Fibroblast of skin of back (primary cell): ENCODE results near the gene PRRC2A. TPM values are rescaled to one million over a fixed set of nuclear protein-coding genes. Genes with fewer than 3 reads are reported as not detected.

Experiments used
- DNase-seq: peaks from one replicate; pipeline ENCODE4 v3.0.0-alpha.2; 2013
- polyA plus RNA-seq, 2 experiments: library from polyadenylated mRNA; unstranded; fragments of 120-200 nt; gene quantifications; one replicate each; pipeline ENCODE4 v1.2.1, GENCODE V29; 2013; ENCODE audit not compliant: insufficient read length in 2 of 2

Gene PRRC2A
- 207 TPM for polyA plus RNA-seq (2013, experiment 1 of 2; ENCODE audit: insufficient read length)
- 128 TPM for polyA plus RNA-seq (2013, experiment 2 of 2; ENCODE audit: insufficient read length)

DNA sequence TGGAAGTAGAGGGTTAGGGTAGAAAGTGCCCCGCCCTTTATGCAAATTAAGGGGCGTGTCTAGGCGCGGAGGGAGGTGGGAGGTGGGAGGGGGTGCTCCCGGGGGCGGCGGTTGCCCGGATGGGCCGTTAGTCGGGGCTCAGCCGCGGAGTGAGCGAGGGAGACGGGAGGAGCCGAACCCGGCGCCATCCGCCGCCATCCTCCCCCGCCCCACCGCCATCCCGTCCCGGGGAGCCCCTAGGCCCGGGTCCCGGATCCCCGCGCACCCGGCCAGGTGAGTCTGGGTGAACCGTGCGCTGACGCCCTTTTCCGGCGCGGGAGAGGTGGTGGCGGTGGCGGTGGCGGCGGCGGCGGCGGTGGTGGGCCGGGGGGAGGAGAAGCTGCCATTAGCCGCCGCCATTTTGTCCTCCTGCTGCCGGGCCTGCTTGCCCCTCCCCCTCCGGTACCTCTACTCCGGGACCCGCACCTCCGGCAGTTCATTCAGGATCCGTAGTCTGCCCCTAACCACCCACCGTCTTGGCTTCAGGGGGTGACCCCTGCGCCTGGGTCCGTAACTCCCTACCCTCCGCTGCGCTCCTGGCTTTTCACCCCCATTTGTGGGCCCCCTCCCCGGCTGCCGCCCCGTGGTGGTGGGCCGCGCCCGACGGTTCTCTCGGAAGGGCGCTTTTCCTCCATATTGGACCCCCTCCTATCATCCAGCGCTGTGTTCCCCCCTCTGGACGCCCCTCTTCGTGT is at the start of gene PRRC2A:
Gene PRRC2A, plus strand, starts transcription at position 130 of the 734 bp plus-strand sequence. CDS start 2,075 bp downstream, outside the sequence.
- no peak for DNase-seq

DNA sequence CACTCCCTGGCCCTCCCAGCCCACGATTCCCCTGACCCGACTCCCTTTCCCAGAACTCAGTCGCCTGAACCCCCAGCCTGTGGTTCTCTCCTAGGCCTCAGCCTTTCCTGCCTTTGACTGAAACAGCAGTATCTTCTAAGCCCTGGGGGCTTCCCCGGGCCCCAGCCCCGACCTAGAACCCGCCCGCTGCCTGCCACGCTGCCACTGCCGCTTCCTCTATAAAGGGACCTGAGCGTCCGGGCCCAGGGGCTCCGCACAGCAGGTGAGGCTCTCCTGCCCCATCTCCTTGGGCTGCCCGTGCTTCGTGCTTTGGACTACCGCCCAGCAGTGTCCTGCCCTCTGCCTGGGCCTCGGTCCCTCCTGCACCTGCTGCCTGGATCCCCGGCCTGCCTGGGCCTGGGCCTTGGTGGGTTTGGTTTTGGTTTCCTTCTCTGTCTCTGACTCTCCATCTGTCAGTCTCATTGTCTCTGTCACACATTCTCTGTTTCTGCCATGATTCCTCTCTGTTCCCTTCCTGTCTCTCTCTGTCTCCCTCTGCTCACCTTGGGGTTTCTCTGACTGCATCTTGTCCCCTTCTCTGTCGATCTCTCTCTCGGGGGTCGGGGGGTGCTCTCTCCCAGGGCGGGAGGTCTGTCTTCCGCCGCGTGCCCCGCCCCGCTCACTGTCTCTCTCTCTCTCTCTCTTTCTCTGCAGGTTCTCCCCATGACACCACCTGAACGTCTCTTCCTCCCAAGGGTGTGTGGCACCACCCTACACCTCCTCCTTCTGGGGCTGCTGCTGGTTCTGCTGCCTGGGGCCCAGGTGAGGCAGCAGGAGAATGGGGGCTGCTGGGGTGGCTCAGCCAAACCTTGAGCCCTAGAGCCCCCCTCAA is 48.2 kb upstream of the PRRC2A start, which contains the start of gene LTA:
Gene LTA, plus strand, starts transcription at position 249 of the 871 bp plus-strand sequence. Its CDS starts 454 bp downstream, at position 703.
- DNase-seq, result no peak

DNA sequence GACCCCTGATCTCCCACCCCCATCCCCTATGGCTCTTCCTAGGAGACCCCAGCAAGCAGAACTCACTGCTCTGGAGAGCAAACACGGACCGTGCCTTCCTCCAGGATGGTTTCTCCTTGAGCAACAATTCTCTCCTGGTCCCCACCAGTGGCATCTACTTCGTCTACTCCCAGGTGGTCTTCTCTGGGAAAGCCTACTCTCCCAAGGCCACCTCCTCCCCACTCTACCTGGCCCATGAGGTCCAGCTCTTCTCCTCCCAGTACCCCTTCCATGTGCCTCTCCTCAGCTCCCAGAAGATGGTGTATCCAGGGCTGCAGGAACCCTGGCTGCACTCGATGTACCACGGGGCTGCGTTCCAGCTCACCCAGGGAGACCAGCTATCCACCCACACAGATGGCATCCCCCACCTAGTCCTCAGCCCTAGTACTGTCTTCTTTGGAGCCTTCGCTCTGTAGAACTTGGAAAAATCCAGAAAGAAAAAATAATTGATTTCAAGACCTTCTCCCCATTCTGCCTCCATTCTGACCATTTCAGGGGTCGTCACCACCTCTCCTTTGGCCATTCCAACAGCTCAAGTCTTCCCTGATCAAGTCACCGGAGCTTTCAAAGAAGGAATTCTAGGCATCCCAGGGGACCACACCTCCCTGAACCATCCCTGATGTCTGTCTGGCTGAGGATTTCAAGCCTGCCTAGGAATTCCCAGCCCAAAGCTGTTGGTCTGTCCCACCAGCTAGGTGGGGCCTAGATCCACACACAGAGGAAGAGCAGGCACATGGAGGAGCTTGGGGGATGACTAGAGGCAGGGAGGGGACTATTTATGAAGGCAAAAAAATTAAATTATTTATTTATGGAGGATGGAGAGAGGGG is 47.0 kb upstream of the PRRC2A start:
- DNase-seq, result no peak

DNA sequence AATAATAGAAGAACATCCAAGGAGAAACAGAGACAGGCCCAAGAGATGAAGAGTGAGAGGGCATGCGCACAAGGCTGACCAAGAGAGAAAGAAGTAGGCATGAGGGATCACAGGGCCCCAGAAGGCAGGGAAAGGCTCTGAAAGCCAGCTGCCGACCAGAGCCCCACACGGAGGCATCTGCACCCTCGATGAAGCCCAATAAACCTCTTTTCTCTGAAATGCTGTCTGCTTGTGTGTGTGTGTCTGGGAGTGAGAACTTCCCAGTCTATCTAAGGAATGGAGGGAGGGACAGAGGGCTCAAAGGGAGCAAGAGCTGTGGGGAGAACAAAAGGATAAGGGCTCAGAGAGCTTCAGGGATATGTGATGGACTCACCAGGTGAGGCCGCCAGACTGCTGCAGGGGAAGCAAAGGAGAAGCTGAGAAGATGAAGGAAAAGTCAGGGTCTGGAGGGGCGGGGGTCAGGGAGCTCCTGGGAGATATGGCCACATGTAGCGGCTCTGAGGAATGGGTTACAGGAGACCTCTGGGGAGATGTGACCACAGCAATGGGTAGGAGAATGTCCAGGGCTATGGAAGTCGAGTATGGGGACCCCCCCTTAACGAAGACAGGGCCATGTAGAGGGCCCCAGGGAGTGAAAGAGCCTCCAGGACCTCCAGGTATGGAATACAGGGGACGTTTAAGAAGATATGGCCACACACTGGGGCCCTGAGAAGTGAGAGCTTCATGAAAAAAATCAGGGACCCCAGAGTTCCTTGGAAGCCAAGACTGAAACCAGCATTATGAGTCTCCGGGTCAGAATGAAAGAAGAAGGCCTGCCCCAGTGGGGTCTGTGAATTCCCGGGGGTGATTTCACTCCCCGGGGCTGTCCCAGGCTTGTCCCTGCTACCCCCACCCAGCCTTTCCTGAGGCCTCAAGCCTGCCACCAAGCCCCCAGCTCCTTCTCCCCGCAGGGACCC is 46.1 kb upstream of the PRRC2A start:
- no peak for DNase-seq

DNA sequence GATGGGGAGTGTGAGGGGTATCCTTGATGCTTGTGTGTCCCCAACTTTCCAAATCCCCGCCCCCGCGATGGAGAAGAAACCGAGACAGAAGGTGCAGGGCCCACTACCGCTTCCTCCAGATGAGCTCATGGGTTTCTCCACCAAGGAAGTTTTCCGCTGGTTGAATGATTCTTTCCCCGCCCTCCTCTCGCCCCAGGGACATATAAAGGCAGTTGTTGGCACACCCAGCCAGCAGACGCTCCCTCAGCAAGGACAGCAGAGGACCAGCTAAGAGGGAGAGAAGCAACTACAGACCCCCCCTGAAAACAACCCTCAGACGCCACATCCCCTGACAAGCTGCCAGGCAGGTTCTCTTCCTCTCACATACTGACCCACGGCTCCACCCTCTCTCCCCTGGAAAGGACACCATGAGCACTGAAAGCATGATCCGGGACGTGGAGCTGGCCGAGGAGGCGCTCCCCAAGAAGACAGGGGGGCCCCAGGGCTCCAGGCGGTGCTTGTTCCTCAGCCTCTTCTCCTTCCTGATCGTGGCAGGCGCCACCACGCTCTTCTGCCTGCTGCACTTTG is 45.1 kb upstream of the PRRC2A start, which contains the start of gene TNF:
Gene TNF, plus strand, starts transcription at position 231 of the 567 bp plus-strand sequence. Its CDS starts 177 bp downstream, at position 408.
- no peak for DNase-seq

DNA sequence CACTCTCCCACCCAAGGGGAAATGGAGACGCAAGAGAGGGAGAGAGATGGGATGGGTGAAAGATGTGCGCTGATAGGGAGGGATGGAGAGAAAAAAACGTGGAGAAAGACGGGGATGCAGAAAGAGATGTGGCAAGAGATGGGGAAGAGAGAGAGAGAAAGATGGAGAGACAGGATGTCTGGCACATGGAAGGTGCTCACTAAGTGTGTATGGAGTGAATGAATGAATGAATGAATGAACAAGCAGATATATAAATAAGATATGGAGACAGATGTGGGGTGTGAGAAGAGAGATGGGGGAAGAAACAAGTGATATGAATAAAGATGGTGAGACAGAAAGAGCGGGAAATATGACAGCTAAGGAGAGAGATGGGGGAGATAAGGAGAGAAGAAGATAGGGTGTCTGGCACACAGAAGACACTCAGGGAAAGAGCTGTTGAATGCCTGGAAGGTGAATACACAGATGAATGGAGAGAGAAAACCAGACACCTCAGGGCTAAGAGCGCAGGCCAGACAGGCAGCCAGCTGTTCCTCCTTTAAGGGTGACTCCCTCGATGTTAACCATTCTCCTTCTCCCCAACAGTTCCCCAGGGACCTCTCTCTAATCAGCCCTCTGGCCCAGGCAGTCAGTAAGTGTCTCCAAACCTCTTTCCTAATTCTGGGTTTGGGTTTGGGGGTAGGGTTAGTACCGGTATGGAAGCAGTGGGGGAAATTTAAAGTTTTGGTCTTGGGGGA is 44.4 kb upstream of the PRRC2A start:
- DNase-seq, result no peak

DNA sequence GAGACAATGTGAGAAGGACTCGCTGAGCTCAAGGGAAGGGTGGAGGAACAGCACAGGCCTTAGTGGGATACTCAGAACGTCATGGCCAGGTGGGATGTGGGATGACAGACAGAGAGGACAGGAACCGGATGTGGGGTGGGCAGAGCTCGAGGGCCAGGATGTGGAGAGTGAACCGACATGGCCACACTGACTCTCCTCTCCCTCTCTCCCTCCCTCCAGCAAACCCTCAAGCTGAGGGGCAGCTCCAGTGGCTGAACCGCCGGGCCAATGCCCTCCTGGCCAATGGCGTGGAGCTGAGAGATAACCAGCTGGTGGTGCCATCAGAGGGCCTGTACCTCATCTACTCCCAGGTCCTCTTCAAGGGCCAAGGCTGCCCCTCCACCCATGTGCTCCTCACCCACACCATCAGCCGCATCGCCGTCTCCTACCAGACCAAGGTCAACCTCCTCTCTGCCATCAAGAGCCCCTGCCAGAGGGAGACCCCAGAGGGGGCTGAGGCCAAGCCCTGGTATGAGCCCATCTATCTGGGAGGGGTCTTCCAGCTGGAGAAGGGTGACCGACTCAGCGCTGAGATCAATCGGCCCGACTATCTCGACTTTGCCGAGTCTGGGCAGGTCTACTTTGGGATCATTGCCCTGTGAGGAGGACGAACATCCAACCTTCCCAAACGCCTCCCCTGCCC is 43.5 kb upstream of the PRRC2A start:
- no peak for DNase-seq

DNA sequence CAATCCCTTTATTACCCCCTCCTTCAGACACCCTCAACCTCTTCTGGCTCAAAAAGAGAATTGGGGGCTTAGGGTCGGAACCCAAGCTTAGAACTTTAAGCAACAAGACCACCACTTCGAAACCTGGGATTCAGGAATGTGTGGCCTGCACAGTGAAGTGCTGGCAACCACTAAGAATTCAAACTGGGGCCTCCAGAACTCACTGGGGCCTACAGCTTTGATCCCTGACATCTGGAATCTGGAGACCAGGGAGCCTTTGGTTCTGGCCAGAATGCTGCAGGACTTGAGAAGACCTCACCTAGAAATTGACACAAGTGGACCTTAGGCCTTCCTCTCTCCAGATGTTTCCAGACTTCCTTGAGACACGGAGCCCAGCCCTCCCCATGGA is 42.9 kb upstream of the PRRC2A start:
- no peak for DNase-seq

DNA sequence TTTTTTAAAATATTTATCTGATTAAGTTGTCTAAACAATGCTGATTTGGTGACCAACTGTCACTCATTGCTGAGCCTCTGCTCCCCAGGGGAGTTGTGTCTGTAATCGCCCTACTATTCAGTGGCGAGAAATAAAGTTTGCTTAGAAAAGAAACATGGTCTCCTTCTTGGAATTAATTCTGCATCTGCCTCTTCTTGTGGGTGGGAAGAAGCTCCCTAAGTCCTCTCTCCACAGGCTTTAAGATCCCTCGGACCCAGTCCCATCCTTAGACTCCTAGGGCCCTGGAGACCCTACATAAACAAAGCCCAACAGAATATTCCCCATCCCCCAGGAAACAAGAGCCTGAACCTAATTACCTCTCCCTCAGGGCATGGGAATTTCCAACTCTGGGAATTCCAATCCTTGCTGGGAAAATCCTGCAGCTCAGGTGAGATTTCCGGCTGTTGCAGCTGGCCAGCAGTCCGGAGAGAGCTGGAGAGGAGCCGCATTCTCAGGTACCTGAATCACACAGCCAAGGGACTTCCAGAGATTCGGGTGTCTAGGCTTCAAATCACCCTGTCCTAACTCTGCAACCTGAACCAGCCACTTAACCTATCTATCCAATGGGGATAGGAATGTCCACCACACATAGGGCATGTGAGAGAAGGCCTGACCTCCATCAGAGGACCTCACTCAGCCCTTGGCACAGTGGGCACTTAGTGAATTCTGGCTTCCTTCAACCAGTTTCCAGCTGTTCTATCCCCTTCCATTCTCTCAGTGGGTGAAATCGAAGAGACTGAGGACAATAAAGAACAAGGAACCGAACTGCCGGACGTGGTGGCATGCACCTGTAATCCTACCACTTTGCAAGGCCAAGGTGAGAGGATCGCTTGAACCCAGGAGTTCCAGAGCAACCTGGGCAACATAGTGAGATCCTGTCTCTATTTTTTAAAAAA is 42.1 kb upstream of the PRRC2A start:
- no peak for DNase-seq

DNA sequence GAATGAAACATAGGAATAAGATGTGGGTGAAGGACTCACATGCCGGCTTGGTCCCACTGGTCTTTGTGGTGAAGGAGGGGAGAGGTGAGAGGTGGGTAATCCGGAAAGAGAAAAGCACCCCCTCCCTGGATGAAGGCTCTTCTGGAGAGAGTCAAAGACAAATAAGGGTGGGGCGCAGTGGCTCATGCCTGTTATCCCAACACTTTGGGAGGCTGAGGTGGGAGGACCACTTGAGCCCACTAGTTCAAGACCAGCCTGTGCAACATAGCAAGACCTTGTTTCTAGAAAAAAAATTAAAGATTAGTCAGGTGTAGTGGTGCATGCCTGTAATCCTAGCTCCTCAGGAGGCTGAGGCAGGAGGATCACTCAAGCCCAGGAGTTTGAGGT is 41.4 kb upstream of the PRRC2A start:
- no peak for DNase-seq

DNA sequence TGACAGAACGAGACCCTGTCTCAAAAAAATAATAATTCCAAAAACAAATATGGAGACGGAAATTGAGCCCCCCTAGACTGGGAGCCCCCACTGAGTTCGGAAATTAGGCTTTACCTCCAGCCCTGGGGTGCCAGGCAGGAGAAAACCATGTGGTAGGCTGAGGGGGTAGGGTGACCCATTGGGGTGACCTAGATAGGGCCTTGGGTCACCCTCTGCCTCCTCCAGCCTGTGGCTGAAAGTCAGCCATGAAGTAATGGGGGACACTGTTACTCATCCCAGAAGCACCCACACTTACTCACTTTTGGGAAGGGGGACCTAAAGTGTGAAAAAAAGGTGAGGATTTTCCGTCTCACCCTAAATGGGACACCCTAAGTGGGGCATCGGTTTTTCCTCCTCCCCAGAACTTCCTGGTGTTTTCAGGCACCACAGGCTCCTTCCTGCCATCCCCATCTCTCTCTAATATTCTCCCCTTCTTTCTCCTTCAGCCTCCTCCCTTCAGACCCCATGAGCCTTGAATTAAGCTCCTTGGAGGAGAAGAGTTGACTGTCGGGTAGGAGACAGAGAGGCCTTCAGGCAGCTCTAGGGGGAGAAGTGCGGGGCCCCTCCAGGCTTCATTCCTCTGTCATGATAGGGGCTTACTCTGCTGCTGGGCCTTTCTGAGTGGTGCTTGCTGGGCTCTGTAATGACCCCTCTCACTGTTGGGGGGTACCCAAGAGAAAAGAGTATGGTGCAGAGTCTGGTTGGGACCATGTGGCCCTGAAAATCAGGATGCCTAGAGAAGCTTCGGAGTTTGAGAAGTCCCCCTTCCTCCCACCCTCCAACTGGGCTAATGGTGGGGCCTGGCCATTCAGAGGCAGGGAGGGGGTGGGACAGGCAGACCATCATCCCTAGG is 40.7 kb upstream of the PRRC2A start:
- no peak for DNase-seq

DNA sequence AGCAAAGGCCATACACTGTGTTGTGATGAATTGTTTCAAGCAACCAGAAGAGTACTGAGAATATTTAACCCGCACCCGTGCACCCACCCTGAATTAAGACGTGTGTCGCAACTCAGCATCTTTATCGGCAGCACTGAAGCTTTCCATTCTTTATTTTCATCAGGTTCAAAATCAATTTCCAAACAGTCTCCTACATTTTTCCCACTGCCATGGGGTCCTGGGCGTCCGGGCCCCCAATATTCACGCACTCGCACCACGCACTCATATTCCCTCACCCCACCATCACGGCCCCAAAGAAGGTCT is 40.1 kb upstream of the PRRC2A start:
- no peak for DNase-seq

DNA sequence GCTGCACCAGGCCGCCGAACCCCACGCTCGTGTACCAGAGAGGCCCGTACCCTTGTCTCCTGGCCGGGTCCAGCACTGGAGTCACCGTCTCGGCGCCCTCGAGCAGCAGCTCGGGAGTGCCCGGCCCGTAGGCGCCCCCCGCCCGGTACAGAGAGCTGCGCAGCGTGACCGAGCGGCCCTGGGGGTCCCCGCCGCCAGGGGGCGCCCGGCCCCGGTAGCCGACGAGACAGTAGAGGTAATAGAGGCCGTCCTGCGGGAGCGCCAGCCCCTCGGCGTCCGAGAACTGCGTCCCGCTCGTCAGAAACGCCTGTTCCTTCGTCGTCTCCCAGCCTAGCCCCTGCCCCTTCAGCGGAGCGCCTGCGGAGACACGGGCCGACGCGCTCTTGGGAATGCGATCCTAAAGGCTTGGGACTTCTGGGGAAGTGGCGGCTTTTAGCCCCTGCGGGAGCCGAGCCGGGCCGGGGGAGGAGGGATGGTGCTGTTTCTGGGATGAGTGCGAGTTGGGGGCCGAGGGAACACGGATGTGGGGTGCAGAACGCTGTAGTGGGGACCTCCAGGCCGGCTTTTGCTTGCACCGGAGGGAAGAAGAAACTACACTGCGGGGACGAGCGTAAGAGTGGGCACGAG is 39.6 kb upstream of the PRRC2A start:
- peak; percentile 81 for DNase-seq

DNA sequence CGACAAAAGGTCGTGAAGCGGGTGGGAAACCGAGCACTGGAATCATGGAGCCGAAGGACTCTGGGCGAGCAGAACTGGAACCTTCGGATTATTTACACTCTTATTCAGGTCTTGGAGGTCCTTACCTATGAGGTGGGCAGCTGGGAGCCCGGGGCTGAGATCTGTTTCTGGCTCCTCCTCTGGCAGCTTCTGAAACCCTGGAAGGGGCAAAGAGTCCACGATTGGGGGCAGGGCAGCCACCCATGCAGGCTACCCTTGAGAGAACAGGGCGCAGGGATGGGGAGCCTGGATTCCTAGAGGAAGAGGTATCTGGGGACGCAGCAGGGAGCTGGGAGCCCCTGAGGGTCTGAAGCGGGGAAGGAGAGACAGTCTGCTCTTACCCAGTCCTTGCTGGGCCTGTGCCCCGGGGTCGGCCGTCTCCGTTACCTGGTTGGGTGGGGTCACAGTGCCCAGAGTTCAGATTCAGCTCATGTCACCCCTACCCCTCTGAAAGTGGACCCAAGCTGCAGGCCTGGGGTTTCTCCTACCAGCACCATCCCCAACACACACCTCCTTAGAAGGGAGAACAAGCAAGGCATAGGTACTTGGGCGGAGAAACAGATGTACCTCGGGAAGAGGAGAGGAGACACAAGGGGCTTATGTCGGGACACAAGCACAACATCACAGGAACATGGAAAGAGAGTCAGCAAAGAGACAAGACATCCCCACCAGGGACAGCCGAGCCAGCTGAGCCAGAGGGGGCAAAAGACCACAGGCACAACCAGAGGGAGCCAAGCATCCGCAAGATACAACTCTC is 38.9 kb upstream of the PRRC2A start:
- no peak for DNase-seq

DNA sequence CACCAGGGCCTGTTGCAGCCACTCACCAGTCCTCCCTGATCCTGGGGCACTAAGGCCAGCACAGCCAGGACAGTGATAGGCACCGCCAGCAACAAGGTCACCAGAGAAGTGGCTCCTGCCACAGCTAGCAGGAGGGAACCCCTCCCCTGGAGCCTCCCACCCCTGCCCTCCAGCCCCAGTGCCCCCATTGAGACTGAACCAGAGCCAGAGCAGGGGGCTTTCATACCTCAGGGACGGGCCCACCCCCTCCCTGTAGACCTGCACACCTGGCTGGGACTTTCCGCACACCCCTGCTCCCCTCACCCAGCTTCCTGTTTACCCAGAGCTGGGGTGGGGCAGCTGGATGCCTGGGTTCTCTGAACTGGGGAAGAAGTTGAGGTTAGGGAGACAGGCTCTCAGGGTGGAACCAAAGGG is 38.3 kb upstream of the PRRC2A start, which contains the start of gene LTB:
Gene LTB, minus strand, starts transcription at position 195 of the 414 bp plus-strand sequence. Its CDS starts 7 bp downstream, at position 188.
- DNase-seq, result no peak

DNA sequence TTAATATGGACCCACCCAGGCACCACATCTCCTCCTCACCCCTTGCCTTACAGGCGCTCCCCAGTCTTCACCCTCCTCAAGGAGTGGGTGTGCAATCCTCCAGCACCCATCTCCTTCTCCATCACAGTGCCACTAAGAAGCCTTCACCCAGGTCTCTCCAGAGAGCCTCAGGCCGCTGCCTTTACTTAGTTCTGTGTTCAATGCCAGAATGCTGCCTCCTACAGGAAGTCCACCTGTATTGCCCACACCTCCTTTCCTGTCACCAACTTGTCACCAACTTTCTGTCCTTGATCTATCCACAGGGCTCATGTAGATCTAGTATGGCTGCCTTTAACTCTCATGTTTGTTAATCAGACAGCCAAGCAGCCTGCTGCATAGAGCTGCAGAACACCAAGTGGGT is 35.0 kb upstream of the PRRC2A start:
- no peak for DNase-seq
